ENCODE measurements around the gene OR52A5. TPM values are rescaled to one million over a fixed set of nuclear protein-coding genes. Genes with fewer than 3 reads are reported as not detected.
"Not testable (repeated sequence)": the region's sequence is repeated elsewhere in the genome, so short reads cannot be mapped to it uniquely, and the experiment has no call there.

Gene OR52A5
- total RNA-seq, 2 experiments from 2014 or later, result not detected

DNA sequence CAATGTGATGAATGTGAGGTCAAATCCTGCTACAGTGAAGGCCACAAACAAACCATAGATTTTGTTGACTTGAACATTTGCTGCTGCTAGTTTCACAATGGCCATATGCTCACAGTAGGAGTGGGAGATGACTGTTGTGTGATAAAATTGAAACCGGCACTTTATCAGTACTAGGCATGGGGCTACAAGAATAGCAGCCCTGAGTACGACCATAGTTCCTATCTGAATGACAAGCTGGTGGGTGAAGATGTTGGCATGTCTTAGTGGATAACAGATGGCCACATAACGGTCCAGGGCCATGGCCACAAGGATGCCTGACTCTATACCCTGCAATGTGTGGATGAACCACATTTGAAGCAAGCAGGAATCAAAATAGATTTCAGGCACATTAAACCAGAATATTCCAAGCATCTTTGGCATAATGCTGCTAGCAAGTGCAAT lies 13.6 kb upstream of the OR52A5 start:
- CTCF ChIA-PET (ENCODE audit: unreplicated experiment), result no interaction called here

DNA sequence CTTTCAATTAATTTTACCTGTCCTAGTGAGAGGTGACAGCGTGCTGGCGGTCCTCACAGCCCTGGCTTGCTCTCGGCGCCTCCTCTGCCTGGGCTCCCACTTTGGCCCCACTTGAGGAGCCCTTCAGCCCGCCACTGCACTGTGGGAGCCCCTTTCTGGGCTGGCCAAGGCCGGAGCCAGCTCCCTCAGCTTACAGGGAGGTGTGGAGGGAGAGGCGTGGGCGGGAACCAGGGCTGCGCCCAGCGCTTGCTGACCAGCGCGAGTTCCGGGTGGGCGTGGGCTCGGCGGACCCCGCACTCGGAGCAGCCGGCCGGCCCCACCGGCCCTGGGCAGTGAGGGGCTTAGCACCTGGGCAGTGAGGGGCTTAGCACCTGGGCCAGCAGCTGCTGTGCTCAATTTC lies 6.0 kb upstream of the OR52A5 start:
- BruUV-seq (replicated peaks), result not testable (repeated sequence)

More for the DNA sequence above, 13.6 kb upstream of the OR52A5 start:
- POLR2A ChIA-PET, result no interaction called here
- TF ChIP-seq EZH2phosphoT487 (IDR thresholded peaks at IDR 0.05; ENCODE audit: borderline replicate concordance, low read depth, low read length), result no peak
- TF ChIP-seq, protein P1, sequence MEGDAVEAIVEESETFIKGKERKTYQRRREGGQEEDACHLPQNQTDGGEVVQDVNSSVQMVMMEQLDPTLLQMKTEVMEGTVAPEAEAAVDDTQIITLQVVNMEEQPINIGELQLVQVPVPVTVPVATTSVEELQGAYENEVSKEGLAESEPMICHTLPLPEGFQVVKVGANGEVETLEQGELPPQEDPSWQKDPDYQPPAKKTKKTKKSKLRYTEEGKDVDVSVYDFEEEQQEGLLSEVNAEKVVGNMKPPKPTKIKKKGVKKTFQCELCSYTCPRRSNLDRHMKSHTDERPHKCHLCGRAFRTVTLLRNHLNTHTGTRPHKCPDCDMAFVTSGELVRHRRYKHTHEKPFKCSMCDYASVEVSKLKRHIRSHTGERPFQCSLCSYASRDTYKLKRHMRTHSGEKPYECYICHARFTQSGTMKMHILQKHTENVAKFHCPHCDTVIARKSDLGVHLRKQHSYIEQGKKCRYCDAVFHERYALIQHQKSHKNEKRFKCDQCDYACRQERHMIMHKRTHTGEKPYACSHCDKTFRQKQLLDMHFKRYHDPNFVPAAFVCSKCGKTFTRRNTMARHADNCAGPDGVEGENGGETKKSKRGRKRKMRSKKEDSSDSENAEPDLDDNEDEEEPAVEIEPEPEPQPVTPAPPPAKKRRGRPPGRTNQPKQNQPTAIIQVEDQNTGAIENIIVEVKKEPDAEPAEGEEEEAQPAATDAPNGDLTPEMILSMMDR (conservative IDR thresholded peaks at IDR 0.05; ENCODE audit: low read length), result no peak
- no peaks in the 10 kb centered on the region for H3K9me3 ChIP-seq (ENCODE audit: low read length)
- no TSS peak for BruUV-seq (replicated peaks)
- H3K4me2 ChIP-seq (ENCODE audit: low read length), result no peak overlapping the region
- H3K4me1 ChIP-seq (ENCODE audit: insufficient read depth, low read length, poor library complexity, severe bottlenecking), result no peaks in the 10 kb centered on the region
- no peaks in the 10 kb centered on the region; the same call in 1 of the 2 replicates for H3K79me2 ChIP-seq (ENCODE audit: insufficient read depth, low read depth, low read length)
- no peaks in the 10 kb centered on the region for H3K36me3 ChIP-seq (ENCODE audit: insufficient read depth, low read length)
- no peak for DNase-seq (ENCODE audit: low spot score)
- H3K9me2 ChIP-seq (ENCODE audit: insufficient read depth, low read length), result no peaks in the 10 kb centered on the region
- no peak overlapping the region for H3K27ac ChIP-seq (ENCODE audit: low read depth, low read length, poor library complexity, severe bottlenecking)
- no peak overlapping the region for H3K4me3 ChIP-seq (ENCODE audit: low read depth, low read length, poor library complexity, severe bottlenecking)
- intact Hi-C loops (cut with micrococcal nuclease; ENCODE audit: unreplicated experiment), result no loop called here
- H4K20me1 ChIP-seq (ENCODE audit: insufficient read depth, low read length), result no peaks in the 10 kb centered on the region
- no peak overlapping the region for H2AFZ ChIP-seq (ENCODE audit: low read length)

DNA sequence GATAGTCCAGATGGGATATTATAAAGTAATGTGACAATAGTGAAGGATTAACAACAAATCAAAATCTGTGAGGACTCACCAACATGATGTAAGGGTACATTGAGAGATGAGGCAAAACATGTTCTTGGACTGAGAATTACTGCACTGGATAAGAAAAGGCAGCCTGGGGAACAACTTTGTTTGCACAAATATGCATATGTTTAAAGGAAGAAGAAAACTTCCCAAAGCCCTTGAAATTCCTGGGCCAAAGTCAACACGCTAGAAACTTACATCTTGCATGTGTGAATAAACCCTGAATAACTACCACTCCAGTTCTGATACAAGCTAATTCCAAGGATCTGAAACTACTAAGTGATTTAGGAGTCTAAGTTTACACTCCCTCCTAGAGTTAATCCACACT lies 1.1 kb downstream of the OR52A5 start:
- CTCF ChIA-PET (ENCODE audit: unreplicated experiment), result no interaction called here
- TF ChIP-seq EZH2phosphoT487 (IDR thresholded peaks at IDR 0.05; ENCODE audit: borderline replicate concordance, low read depth, low read length), result no peak
- TF ChIP-seq, protein P1 (conservative IDR thresholded peaks at IDR 0.05; ENCODE audit: low read length), result no peak
- no TSS peak for BruUV-seq (replicated peaks)

More for the DNA sequence above, 6.0 kb upstream of the OR52A5 start:
- H4K20me1 ChIP-seq (ENCODE audit: insufficient read depth, low read length); H3K4me1 ChIP-seq (ENCODE audit: insufficient read depth, low read length, poor library complexity, severe bottlenecking); H3K36me3 ChIP-seq (ENCODE audit: insufficient read depth, low read length); H3K9me3 ChIP-seq (ENCODE audit: low read length); intact Hi-C loops (cut with micrococcal nuclease; ENCODE audit: unreplicated experiment); H3K27ac ChIP-seq (ENCODE audit: low read depth, low read length, poor library complexity, severe bottlenecking); H3K79me2 ChIP-seq (ENCODE audit: insufficient read depth, low read depth, low read length); H2AFZ ChIP-seq (ENCODE audit: low read length); DNase-seq (ENCODE audit: low spot score); H3K4me3 ChIP-seq (ENCODE audit: low read depth, low read length, poor library complexity, severe bottlenecking); H3K9me2 ChIP-seq (ENCODE audit: insufficient read depth, low read length); CTCF ChIA-PET (ENCODE audit: unreplicated experiment); H3K4me2 ChIP-seq (ENCODE audit: low read length): not testable (repeated sequence)
- POLR2A ChIA-PET, result interaction anchor here (1.7 kb wide), 1 partner anchor 10 kb away, joined by 7 read pairs; the partner anchor contains the start of gene OR52A1

More for the DNA sequence above, 1.1 kb downstream of the OR52A5 start:
- H3K9me2 ChIP-seq (ENCODE audit: insufficient read depth, low read length), result no peaks in the 10 kb centered on the region
- no peaks in the 10 kb centered on the region for H4K20me1 ChIP-seq (ENCODE audit: insufficient read depth, low read length)
- H3K79me2 ChIP-seq (ENCODE audit: insufficient read depth, low read depth, low read length), result no peaks in the 10 kb centered on the region
- DNase-seq (ENCODE audit: low spot score), result no peak
- no peak overlapping the region for H3K4me3 ChIP-seq (ENCODE audit: low read depth, low read length, poor library complexity, severe bottlenecking)
- no peak overlapping the region for H3K4me2 ChIP-seq (ENCODE audit: low read length)
- intact Hi-C loops (cut with micrococcal nuclease; ENCODE audit: unreplicated experiment), result no loop called here
- no peak overlapping the region for H2AFZ ChIP-seq (ENCODE audit: low read length)
- no peaks in the 10 kb centered on the region for H3K36me3 ChIP-seq (ENCODE audit: insufficient read depth, low read length)
- POLR2A ChIA-PET, result no interaction called here
- no peak overlapping the region for H3K27ac ChIP-seq (ENCODE audit: low read depth, low read length, poor library complexity, severe bottlenecking)
- H3K9me3 ChIP-seq (ENCODE audit: low read length), result no peaks in the 10 kb centered on the region
- H3K4me1 ChIP-seq (ENCODE audit: insufficient read depth, low read length, poor library complexity, severe bottlenecking), result no peaks in the 10 kb centered on the region

All from OCI-LY7 (cell line).